Thyroid gland (tissue), 4 donors: ENCODE data around the gene ZNF142.
A peak's percentile ranks its signal among the peaks of the same experiment; 100 is the strongest.

ENCODE experiments used
- POLR2A ChIP-seq, 2 donors: fragments of 450-650 bp; IDR thresholded peaks; one replicate each; pipeline ENCODE4 v1.6.1; 2017; ENCODE audit warnings: antibody characterized with exemption in 2 of 2, mild to moderate bottlenecking in 2 of 2, moderate library complexity in 1 of 2
- TF ChIP-seq, protein P1 (sequence below), 6 experiments: fragments of 200-600 bp in 3 of 6; fragments of 450-650 bp in 3 of 6; sonication (generic) in 3 of 6; IDR thresholded peaks; one replicate each; pipeline ENCODE4 v1.5.1; 2016 to 2019; ENCODE audit warnings: antibody characterized with exemption in 6 of 6, mild to moderate bottlenecking in 2 of 6, inconsistent platforms in 1 of 6, moderate library complexity in 1 of 6

- TF ChIP-seq, protein P1, sequence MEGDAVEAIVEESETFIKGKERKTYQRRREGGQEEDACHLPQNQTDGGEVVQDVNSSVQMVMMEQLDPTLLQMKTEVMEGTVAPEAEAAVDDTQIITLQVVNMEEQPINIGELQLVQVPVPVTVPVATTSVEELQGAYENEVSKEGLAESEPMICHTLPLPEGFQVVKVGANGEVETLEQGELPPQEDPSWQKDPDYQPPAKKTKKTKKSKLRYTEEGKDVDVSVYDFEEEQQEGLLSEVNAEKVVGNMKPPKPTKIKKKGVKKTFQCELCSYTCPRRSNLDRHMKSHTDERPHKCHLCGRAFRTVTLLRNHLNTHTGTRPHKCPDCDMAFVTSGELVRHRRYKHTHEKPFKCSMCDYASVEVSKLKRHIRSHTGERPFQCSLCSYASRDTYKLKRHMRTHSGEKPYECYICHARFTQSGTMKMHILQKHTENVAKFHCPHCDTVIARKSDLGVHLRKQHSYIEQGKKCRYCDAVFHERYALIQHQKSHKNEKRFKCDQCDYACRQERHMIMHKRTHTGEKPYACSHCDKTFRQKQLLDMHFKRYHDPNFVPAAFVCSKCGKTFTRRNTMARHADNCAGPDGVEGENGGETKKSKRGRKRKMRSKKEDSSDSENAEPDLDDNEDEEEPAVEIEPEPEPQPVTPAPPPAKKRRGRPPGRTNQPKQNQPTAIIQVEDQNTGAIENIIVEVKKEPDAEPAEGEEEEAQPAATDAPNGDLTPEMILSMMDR (IDR thresholded peaks at IDR 0.05) = no peak
- TF ChIP-seq POLR2A (IDR thresholded peaks at IDR 0.05) = peak in 1 of 2 donors; percentile 61
These were observed at the start of gene ZNF142, which contains the start of gene BCS1L for GRCh38 chr2:218659258-218659987.
